ENCODE measurements around the gene DBNL. TPM values are rescaled to one million over a fixed set of nuclear protein-coding genes. Genes with fewer than 3 reads are reported as not detected.

DBNL gene
- total RNA-seq, 4 donors from 2014 or later, result 113 to 139 (median 126) TPM

GRCh38 chr7:44077681-44078091, 33.2 kb downstream of the DBNL start:
- 72 to 90% methylated on average over 5 of the region's 5 CpGs for WGBS, 2 donors
- no peak for DNase-seq (ENCODE audit: low spot score in 2 of 2)
- peaks cover 0 to 36% (median 8%) of the 10 kb centered on the region in 4 donors for H3K4me1 ChIP-seq
- TF ChIP-seq POLR2A (IDR thresholded peaks at IDR 0.05) (no peak), CTCF (IDR thresholded peaks at IDR 0.05) (no peak), EP300 (IDR thresholded peaks at IDR 0.05) (no peak)
- H3K4me3 ChIP-seq, result no peak overlapping the region
- no peaks in the 10 kb centered on the region for H3K27me3 ChIP-seq
- H3K36me3 ChIP-seq, result peaks cover 0 to 82% (median 17%) of the 10 kb centered on the region in 3 donors
- no peak overlapping the region for H3K27ac ChIP-seq
- no peaks in the 10 kb centered on the region for H3K9me3 ChIP-seq

GRCh38 chr7:44078521-44078920, 34.0 kb downstream of the DBNL start:
- DNase-seq (ENCODE audit: low spot score in 2 of 2), result no peak
- H3K4me3 ChIP-seq, result no peak overlapping the region
- no peaks in the 10 kb centered on the region for H3K9me3 ChIP-seq
- H3K4me1 ChIP-seq, result peaks cover 0 to 31% (median 6%) of the 10 kb centered on the region in 4 donors
- TF ChIP-seq POLR2A (IDR thresholded peaks at IDR 0.05), result no peak
- 76 to 83% methylated on average over 7 to 8 of the region's 8 CpGs for WGBS, 2 donors
- H3K27ac ChIP-seq, result peak overlapping the region in 1 of 4 donors; percentile 21
- H3K36me3 ChIP-seq, result peaks cover 0 to 73% (median 17%) of the 10 kb centered on the region in 3 donors
- no peaks in the 10 kb centered on the region for H3K27me3 ChIP-seq

- Histone ChIP-seq H3K27me3 (no peaks in the 10 kb centered on the region), H3K4me1 (peaks cover 0 to 31% (median 5%) of the 10 kb centered on the region in 4 donors), H3K9me3 (no peaks in the 10 kb centered on the region), H3K36me3 (peaks cover 0 to 64% (median 17%) of the 10 kb centered on the region in 3 donors), H3K27ac (no peak overlapping the region), H3K4me3 (no peak overlapping the region)
- DNase-seq (ENCODE audit: low spot score in 2 of 2), result no peak
- WGBS, 2 donors, result 81 to 89% methylated on average over 7 to 9 of the region's 11 CpGs
- TF ChIP-seq CTCF (IDR thresholded peaks at IDR 0.05) (no peak), EP300 (IDR thresholded peaks at IDR 0.05) (no peak), POLR2A (IDR thresholded peaks at IDR 0.05) (no peak)
Observed at GRCh38 chr7:44079331-44080021, 35.0 kb downstream of the DBNL start.

- TF ChIP-seq CTCF (IDR thresholded peaks at IDR 0.05) (no peak), POLR2A (IDR thresholded peaks at IDR 0.05) (no peak), EP300 (IDR thresholded peaks at IDR 0.05) (no peak)
- H3K36me3 ChIP-seq, result peaks cover 0 to 57% (median 17%) of the 10 kb centered on the region in 3 donors
- 86 to 91% methylated on average over 5 of the region's 5 CpGs for WGBS, 2 donors
Observed at GRCh38 chr7:44080118-44080517, 35.6 kb downstream of the DBNL start.

GRCh38 chr7:44080686-44081265, 36.3 kb downstream of the DBNL start:
- no peak for DNase-seq (ENCODE audit: low spot score in 2 of 2)
- Histone ChIP-seq H3K9me3 (no peaks in the 10 kb centered on the region), H3K27me3 (no peaks in the 10 kb centered on the region), H3K4me3 (peak overlapping the region in 3 of 4 donors; percentile 77 to 94 (median 92)), H3K27ac (peak overlapping the region in 2 of 4 donors; percentile 94), H3K4me1 (peaks cover 0 to 33% (median 5%) of the 10 kb centered on the region in 4 donors), H3K36me3 (peaks cover 0 to 51% (median 17%) of the 10 kb centered on the region in 3 donors)
- WGBS, 2 donors, result 81 to 82% methylated on average over 11 of the region's 11 CpGs
- TF ChIP-seq CTCF (IDR thresholded peaks at IDR 0.05) (no peak), EP300 (IDR thresholded peaks at IDR 0.05) (no peak), POLR2A (IDR thresholded peaks at IDR 0.05) (no peak)

More at GRCh38 chr7:44080118-44080517, 35.6 kb downstream of the DBNL start:
- Histone ChIP-seq H3K9me3 (no peaks in the 10 kb centered on the region), H3K27ac (no peak overlapping the region), H3K4me3 (no peak overlapping the region), H3K27me3 (no peaks in the 10 kb centered on the region), H3K4me1 (peaks cover 0 to 33% (median 5%) of the 10 kb centered on the region in 4 donors)
- no peak for DNase-seq (ENCODE audit: low spot score in 2 of 2)

Measured in tibial nerve (tissue), 4 donors.